SJSA1 (cell line): Measurements from ENCODE around the gene TAF5L. TPM values are rescaled to one million over a fixed set of nuclear protein-coding genes. Genes with fewer than 3 reads are reported as not detected.

Source experiments
- DNase-seq, 2 experiments: peaks; one replicate each; pipeline ENCODE4 v3.0.0-alpha.2; 2015 to 2020; ENCODE audit warnings: low spot score in 2 of 2, low read depth in 1 of 2
- H3K27ac ChIP-seq: fragments of 250-450 bp; sonication (Bioruptor Pico); 2 replicates; pipeline ENCODE4 v1.5.1; 2020; ENCODE audit warnings: mild to moderate bottlenecking, moderate library complexity
- H3K27me3 ChIP-seq: fragments of 250-450 bp; sonication (Bioruptor Pico); replicated peaks from 2 replicates; pipeline ENCODE4 v1.5.1; 2020; ENCODE audit warnings: mild to moderate bottlenecking, moderate library complexity
- H3K36me3 ChIP-seq: fragments of 250-450 bp; sonication (Bioruptor Pico); 2 replicates; pipeline ENCODE4 v1.5.1; 2020; ENCODE audit warnings: mild to moderate bottlenecking
- H3K4me1 ChIP-seq: fragments of 250-450 bp; sonication (Bioruptor Pico); replicated peaks from 2 replicates; pipeline ENCODE4 v1.6.1; 2021; ENCODE audit warnings: mild to moderate bottlenecking
- H3K4me3 ChIP-seq: fragments of 250-450 bp; sonication (Bioruptor Pico); 2 replicates; pipeline ENCODE4 v1.5.1; 2020; ENCODE audit warnings: mild to moderate bottlenecking
- H3K9me3 ChIP-seq: fragments of 250-450 bp; sonication (Bioruptor Pico); replicated peaks from 2 replicates; pipeline ENCODE4 v1.5.1; 2020; ENCODE audit warnings: mild to moderate bottlenecking
- total RNA-seq: library from RNA; depleted of rRNA; stranded (reverse); fragments of >200 nt; shearing (Covaris generic); gene quantifications from 2 replicates; pipeline ENCODE4 v1.2.3, GENCODE V29; 2014; rRNA removed

The TAF5L gene
- total RNA-seq, 1 experiment from 2014 or later, result 25.5 TPM

DNA sequence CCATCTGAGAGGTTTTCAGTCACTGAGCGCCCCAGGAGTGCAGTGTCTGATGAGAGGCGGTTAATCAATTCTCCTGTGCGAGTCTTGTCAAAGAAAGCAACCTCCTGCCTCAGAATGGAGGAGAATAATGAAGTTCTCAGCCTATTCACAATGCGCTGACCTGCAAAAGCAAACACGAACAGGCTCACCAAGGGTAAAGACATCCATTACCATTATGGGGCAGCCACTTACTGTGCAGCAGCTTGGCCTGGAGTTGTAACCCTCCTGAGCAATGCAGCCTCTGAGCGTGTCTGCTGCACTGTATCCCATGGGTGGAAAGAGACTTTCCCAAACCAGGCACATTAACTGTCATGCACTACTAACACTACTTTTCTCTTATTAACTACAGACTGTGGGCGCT lies 78.4 kb downstream of the TAF5L start:
- H3K4me1 ChIP-seq, result no peaks in the 10 kb centered on the region
- no peak for DNase-seq
- H3K4me3 ChIP-seq, result no peak overlapping the region
- H3K27ac ChIP-seq, result no peak overlapping the region
- no peaks in the 10 kb centered on the region for H3K27me3 ChIP-seq
- peaks cover 30% of the 10 kb centered on the region for H3K36me3 ChIP-seq
- no peaks in the 10 kb centered on the region for H3K9me3 ChIP-seq

DNA sequence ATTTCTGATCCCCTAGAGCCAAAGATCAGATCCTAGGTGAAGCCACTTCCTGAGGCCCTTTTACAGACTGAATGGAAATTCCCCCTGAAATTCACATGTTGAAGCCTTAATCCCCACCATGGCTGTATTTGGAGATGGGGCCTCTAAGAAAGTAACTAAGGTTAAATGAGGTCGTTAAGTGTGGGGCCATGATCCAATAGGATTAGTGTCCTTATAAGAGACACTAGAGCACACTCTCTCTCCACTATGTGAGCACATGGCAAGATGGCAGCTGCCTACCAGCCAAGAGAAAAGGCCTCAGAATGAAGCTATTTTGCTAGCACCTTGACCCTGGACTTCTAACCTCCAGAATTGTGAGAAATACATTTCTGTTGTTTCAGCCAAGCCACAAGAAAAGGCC lies 81.3 kb downstream of the TAF5L start:
- Histone ChIP-seq H3K36me3 (peaks cover 41% of the 10 kb centered on the region), H3K4me1 (no peaks in the 10 kb centered on the region), H3K27ac (no peak overlapping the region), H3K9me3 (no peaks in the 10 kb centered on the region), H3K27me3 (no peaks in the 10 kb centered on the region), H3K4me3 (no peak overlapping the region)
- DNase-seq, result no peak

Other genes starting within 250 kb of the TAF5L start
- not detected in 2 replicates for gene ACTA1, start 192.0 kb downstream of the TAF5L start, total RNA-seq
- 39.0 and 43.8 TPM in 2 replicates for gene NUP133, start 117.8 kb downstream of the TAF5L start, total RNA-seq
- gene ABCB10, start 67.4 kb downstream of the TAF5L start, total RNA-seq, result 30.0 and 31.7 TPM in 2 replicates
- 11.9 and 15.2 TPM in 2 replicates for gene URB2, start 125 bp upstream of the TAF5L start, total RNA-seq